WTC11 (cell line): ENCODE results near the gene CFAP299. TPM values are rescaled to one million over a fixed set of nuclear protein-coding genes. Genes with fewer than 3 reads are reported as not detected.

Experiments used
- ATAC-seq: fragments of 200-7000 bp; cut with Tn5 transposase; 2 replicates; pipeline ENCODE4 v1.10.0; 2021; ENCODE audit warnings: mild to moderate bottlenecking, moderate library complexity
- CTCF ChIA-PET: fragments of 300-600 bp; sonication (Branson Sonifier 250); formaldehyde crosslinking; loops from one replicate; lab custom pipeline; 2021; ENCODE audit warnings: antibody characterized with exemption; lab: Charles Lee
- POLR2A ChIA-PET: fragments of 350-600 bp; sonication (Branson Sonifier 250); formaldehyde crosslinking; loops from one replicate; lab custom pipeline; 2021; ENCODE audit warnings: antibody characterized with exemption; lab: Charles Lee
- DNase-seq: peaks from one replicate; pipeline ENCODE4 v3.0.0; 2021; ENCODE audit warnings: low spot score
- H3K27ac Mint-ChIP-seq: 2 replicates; pipeline ENCODE4 v1.8.0; 2021; ENCODE audit warnings: mixed read lengths
- H3K27me3 Mint-ChIP-seq: 2 replicates; pipeline ENCODE4 v1.8.0; 2021; ENCODE audit warnings: low read depth, mild to moderate bottlenecking, moderate library complexity, mixed read lengths
- H3K36me3 Mint-ChIP-seq: 2 replicates; pipeline ENCODE4 v1.8.0; 2021; ENCODE audit warnings: mixed read lengths
- H3K4me1 Mint-ChIP-seq: 2 replicates; pipeline ENCODE4 v1.8.0; 2022; ENCODE audit warnings: mixed read lengths
- H3K4me3 Mint-ChIP-seq: 2 replicates; pipeline ENCODE4 v1.8.0; 2021; ENCODE audit warnings: mild to moderate bottlenecking, moderate library complexity, mixed read lengths
- H3K9me3 Mint-ChIP-seq: 2 replicates; pipeline ENCODE4 v1.8.0; 2021; ENCODE audit warnings: mixed read lengths
- ATF2 ChIP-seq: sonication (generic); formaldehyde crosslinking; IDR thresholded peaks from 2 replicates; pipeline ENCODE4 v1.8.1; 2022; ENCODE audit warnings: low read depth, missing genetic modification reagents, borderline replicate concordance
- E2F4 ChIP-seq: sonication (generic); formaldehyde crosslinking; IDR thresholded peaks from 2 replicates; pipeline ENCODE4 v1.8.1; 2022; ENCODE audit warnings: low read depth, mild to moderate bottlenecking, moderate library complexity, missing genetic modification reagents, borderline replicate concordance
- ELF4 ChIP-seq: sonication (generic); formaldehyde crosslinking; IDR thresholded peaks from 2 replicates; pipeline ENCODE4 v1.8.1; 2022; ENCODE audit warnings: low read depth, mild to moderate bottlenecking, moderate library complexity, missing genetic modification reagents
- EMX1 ChIP-seq: fragments of 250-450 bp; sonication (Bioruptor Pico); IDR thresholded peaks from 2 replicates; pipeline ENCODE4 v1.8.0; 2021; ENCODE audit warnings: mild to moderate bottlenecking
- FOXJ3 ChIP-seq: sonication (generic); formaldehyde crosslinking; IDR thresholded peaks from 2 replicates; pipeline ENCODE4 v1.9.0; 2021; ENCODE audit warnings: missing genetic modification reagents, mild to moderate bottlenecking, borderline replicate concordance
- GRHL2 ChIP-seq: fragments of 250-450 bp; sonication (Bioruptor Pico); IDR thresholded peaks from 2 replicates; pipeline ENCODE4 v1.8.0; 2022; ENCODE audit warnings: mild to moderate bottlenecking, moderate library complexity; ENCODE audit not compliant: insufficient replicate concordance, severe bottlenecking
- NFYB ChIP-seq: sonication (generic); formaldehyde crosslinking; conservative IDR thresholded peaks from 2 replicates; pipeline ENCODE4 v1.8.0; 2022; ENCODE audit warnings: low read depth, missing genetic modification reagents
- USF1 ChIP-seq: sonication (generic); formaldehyde crosslinking; IDR thresholded peaks from 2 replicates; pipeline ENCODE4 v1.8.0; 2022; ENCODE audit warnings: mild to moderate bottlenecking, missing genetic modification reagents
- ZNF219 ChIP-seq: sonication (generic); formaldehyde crosslinking; IDR thresholded peaks from 2 replicates; pipeline ENCODE4 v1.8.0; 2023; ENCODE audit warnings: missing genetic modification reagents, mild to moderate bottlenecking, borderline replicate concordance
- ZNF317 ChIP-seq: sonication (generic); formaldehyde crosslinking; IDR thresholded peaks from 2 replicates; pipeline ENCODE4 v1.8.1; 2023; ENCODE audit warnings: low read depth, mild to moderate bottlenecking, moderate library complexity, missing genetic modification reagents, borderline replicate concordance
- ZNF396 ChIP-seq: fragments of 250-450 bp; sonication (Bioruptor Pico); IDR thresholded peaks from 2 replicates; pipeline ENCODE4 v1.8.0; 2021; ENCODE audit warnings: mild to moderate bottlenecking, moderate library complexity, borderline replicate concordance
- ZNF423 ChIP-seq: fragments of 250-450 bp; sonication (Bioruptor Pico); IDR thresholded peaks from 2 replicates; pipeline ENCODE4 v2.1.2; 2022; ENCODE audit warnings: mild to moderate bottlenecking, moderate library complexity
- ZSCAN18 ChIP-seq: fragments of 250-450 bp; sonication (Bioruptor Pico); IDR thresholded peaks from 2 replicates; pipeline ENCODE4 v2.1.2; 2022; ENCODE audit warnings: mild to moderate bottlenecking, moderate library complexity
- total RNA-seq: library from RNA; stranded (reverse); gene quantifications from 3 replicates; pipeline ENCODE4 v1.2.3, GENCODE V29; 2021
- TF ChIP-seq, protein P1 (sequence below): sonication (generic); formaldehyde crosslinking; IDR thresholded peaks from 2 replicates; pipeline ENCODE4 v1.8.0; 2023; ENCODE audit warnings: missing genetic modification reagents
- TF ChIP-seq, protein P2 (sequence below): sonication (generic); formaldehyde crosslinking; conservative IDR thresholded peaks from 2 replicates; pipeline ENCODE4 v1.8.1; 2023; ENCODE audit warnings: mild to moderate bottlenecking, low read depth, missing genetic modification reagents, moderate library complexity

The CFAP299 gene
- total RNA-seq, 1 experiment from 2014 or later, result not detected

DNA sequence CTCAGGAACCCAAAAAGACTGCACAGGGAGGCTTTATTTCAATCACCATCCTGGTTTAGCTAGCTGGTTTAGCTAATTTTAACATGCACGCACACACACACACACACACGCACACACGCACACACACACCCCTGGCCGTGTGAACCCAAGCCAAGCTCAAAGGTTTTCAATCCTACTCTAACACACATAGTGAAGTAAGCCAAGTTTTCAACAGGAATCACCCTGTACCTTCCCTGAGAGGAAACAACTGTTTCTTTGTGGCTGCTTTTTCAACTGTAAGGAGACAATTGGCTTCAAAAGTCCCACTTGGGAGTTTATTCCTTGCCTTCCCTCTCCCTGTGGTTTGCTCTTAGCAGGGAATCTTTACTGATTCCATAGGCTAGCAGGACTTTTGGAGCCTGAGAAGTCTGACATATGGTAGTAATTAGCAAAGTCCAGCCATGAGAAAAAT lies 596.1 kb downstream of the CFAP299 start:
- H3K36me3 Mint-ChIP-seq, result no peaks in the 10 kb centered on the region
- POLR2A ChIA-PET, result no interaction called here
- TF ChIP-seq ELF4 (CRISPR knock-in tag) (no peak), ZSCAN18 (CRISPR knock-in tag) (no peak), E2F4 (CRISPR knock-in tag) (no peak), ZNF423 (CRISPR knock-in tag) (no peak), ZNF219 (CRISPR knock-in tag) (no peak), USF1 (CRISPR knock-in tag) (no peak)
- TF ChIP-seq, protein P1, sequence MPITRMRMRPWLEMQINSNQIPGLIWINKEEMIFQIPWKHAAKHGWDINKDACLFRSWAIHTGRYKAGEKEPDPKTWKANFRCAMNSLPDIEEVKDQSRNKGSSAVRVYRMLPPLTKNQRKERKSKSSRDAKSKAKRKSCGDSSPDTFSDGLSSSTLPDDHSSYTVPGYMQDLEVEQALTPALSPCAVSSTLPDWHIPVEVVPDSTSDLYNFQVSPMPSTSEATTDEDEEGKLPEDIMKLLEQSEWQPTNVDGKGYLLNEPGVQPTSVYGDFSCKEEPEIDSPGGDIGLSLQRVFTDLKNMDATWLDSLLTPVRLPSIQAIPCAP (CRISPR knock-in tag), result no peak
- no peak overlapping the region for H3K4me3 Mint-ChIP-seq
- no peak overlapping the region for H3K27ac Mint-ChIP-seq
- CTCF ChIA-PET, result no interaction called here
- DNase-seq (no peak), ATAC-seq (no peak)
- no peaks in the 10 kb centered on the region for H3K4me1 Mint-ChIP-seq
- H3K9me3 Mint-ChIP-seq, result no peaks in the 10 kb centered on the region
- no peaks in the 10 kb centered on the region for H3K27me3 Mint-ChIP-seq

DNA sequence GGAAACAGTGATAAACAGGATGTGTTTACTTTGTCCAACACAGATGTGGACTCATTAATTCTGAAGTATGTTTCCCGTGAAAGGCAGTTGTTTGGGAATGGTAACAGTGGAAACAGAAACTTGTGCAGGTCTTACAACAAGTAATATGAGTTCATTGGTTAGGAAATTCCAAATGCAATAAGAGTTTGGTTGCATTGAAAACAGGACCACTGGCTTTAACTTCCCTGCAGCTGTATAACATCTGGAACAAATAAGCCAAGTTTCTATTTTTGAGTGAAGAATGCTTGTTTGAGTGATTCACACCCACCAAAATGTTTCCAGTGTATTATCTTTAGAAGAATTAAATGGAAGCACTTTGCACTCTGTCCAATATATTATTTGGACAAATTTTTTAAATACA lies 612.6 kb downstream of the CFAP299 start:
- Mint-ChIP-seq H3K36me3 (no peaks in the 10 kb centered on the region), H3K9me3 (no peaks in the 10 kb centered on the region), H3K4me1 (no peaks in the 10 kb centered on the region), H3K27ac (no peak overlapping the region), H3K27me3 (no peaks in the 10 kb centered on the region), H3K4me3 (no peak overlapping the region)
- TF ChIP-seq EMX1 (CRISPR knock-in tag) (no peak), ZNF396 (CRISPR knock-in tag) (no peak), GRHL2 (CRISPR knock-in tag) (no peak), ZNF317 (CRISPR knock-in tag) (no peak), FOXJ3 (CRISPR knock-in tag) (no peak), ATF2 (no peak), E2F4 (CRISPR knock-in tag) (no peak), NFYB (CRISPR knock-in tag) (no peak)
- TF ChIP-seq, protein P2, sequence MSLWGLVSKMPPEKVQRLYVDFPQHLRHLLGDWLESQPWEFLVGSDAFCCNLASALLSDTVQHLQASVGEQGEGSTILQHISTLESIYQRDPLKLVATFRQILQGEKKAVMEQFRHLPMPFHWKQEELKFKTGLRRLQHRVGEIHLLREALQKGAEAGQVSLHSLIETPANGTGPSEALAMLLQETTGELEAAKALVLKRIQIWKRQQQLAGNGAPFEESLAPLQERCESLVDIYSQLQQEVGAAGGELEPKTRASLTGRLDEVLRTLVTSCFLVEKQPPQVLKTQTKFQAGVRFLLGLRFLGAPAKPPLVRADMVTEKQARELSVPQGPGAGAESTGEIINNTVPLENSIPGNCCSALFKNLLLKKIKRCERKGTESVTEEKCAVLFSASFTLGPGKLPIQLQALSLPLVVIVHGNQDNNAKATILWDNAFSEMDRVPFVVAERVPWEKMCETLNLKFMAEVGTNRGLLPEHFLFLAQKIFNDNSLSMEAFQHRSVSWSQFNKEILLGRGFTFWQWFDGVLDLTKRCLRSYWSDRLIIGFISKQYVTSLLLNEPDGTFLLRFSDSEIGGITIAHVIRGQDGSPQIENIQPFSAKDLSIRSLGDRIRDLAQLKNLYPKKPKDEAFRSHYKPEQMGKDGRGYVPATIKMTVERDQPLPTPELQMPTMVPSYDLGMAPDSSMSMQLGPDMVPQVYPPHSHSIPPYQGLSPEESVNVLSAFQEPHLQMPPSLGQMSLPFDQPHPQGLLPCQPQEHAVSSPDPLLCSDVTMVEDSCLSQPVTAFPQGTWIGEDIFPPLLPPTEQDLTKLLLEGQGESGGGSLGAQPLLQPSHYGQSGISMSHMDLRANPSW (CRISPR knock-in tag), result no peak
- DNase-seq (no peak), ATAC-seq (no peak)
- POLR2A ChIA-PET, result no interaction called here
- CTCF ChIA-PET, result no interaction called here
